Chondrocyte (in vitro differentiated cells): ENCODE results near the gene FMNL2. TPM values are rescaled to one million over a fixed set of nuclear protein-coding genes. Genes with fewer than 3 reads are reported as not detected.

Experiments
- DNase-seq: peaks from one replicate; pipeline ENCODE4 v3.0.0; 2021; ENCODE audit warnings: mixed read lengths, low spot score
- H3K27ac Mint-ChIP-seq: one replicate; pipeline ENCODE4 v1.8.0; 2021; ENCODE audit warnings: mild to moderate bottlenecking, moderate library complexity, mixed read lengths; ENCODE audit not compliant: unreplicated experiment
- H3K27me3 Mint-ChIP-seq: 2 replicates; pipeline ENCODE4 v1.8.0; 2021; ENCODE audit warnings: low read depth, mixed read lengths
- H3K36me3 Mint-ChIP-seq: 2 replicates; pipeline ENCODE4 v1.8.0; 2021; ENCODE audit warnings: low read depth, mixed read lengths
- H3K4me1 Mint-ChIP-seq: 2 replicates; pipeline ENCODE4 v1.8.0; 2021; ENCODE audit warnings: low read depth, mild to moderate bottlenecking, mixed read lengths
- H3K4me3 Mint-ChIP-seq: one replicate; pipeline ENCODE4 v1.8.0; 2021; ENCODE audit warnings: mild to moderate bottlenecking, moderate library complexity, mixed read lengths; ENCODE audit not compliant: unreplicated experiment
- H3K9me3 Mint-ChIP-seq: 2 replicates; pipeline ENCODE4 v1.8.0; 2021; ENCODE audit warnings: low read depth, mixed read lengths
- total RNA-seq: library from RNA; stranded (reverse); gene quantifications from 3 replicates; pipeline ENCODE4 v1.2.1, GENCODE V29; 2021
- TF ChIP-seq, protein P1 (sequence below): fragments of 200-600 bp; sonication (generic); IDR thresholded peaks from 2 replicates; pipeline ENCODE4 v1.5.0; 2021; ENCODE audit warnings: antibody characterized with exemption, mild to moderate bottlenecking, moderate library complexity

The FMNL2 gene
- total RNA-seq, 1 donor from 2014 or later: 33.9 TPM

DNA sequence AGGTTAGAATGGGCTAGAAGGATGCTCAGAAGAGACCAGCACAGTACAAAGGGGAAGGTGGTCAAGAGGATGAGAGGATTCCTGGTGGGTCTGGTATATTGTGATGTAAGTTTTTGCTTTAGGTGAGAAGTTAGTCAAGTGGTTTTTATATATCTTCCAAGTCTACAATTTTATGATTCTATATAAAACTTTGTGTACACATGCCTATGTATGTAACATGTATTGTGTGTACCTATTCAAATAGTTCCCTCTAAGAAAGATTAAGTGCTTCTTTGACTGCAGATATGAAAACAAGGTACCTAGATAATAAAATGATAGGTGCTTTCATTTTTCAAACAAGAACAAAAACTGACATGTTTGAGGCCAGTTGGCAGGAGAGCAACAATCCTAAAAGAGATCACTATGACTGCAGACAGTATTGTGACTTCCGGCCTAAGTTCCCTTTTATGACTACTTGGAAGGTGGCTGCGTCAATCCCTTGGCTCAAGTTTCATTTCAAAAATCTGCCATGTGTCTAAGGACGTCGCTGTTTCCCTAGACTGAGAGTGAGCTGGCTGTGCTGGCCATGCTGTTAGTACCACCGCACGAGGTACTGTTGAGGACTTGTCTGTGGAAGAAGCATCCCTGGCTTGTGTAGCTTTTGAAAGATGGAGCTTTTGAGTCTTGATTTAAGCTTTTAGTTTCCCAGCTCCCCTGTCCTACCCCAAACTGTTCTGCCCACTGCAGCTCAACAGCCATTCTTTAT, 259.2 kb downstream of the FMNL2 start:
- Mint-ChIP-seq H3K36me3 (peaks cover 7% of the 10 kb centered on the region), H3K9me3 (no peaks in the 10 kb centered on the region), H3K4me1 (peaks cover 14% of the 10 kb centered on the region), H3K27ac (no peak overlapping the region), H3K27me3 (no peaks in the 10 kb centered on the region), H3K4me3 (no peak overlapping the region)
- TF ChIP-seq, protein P1, sequence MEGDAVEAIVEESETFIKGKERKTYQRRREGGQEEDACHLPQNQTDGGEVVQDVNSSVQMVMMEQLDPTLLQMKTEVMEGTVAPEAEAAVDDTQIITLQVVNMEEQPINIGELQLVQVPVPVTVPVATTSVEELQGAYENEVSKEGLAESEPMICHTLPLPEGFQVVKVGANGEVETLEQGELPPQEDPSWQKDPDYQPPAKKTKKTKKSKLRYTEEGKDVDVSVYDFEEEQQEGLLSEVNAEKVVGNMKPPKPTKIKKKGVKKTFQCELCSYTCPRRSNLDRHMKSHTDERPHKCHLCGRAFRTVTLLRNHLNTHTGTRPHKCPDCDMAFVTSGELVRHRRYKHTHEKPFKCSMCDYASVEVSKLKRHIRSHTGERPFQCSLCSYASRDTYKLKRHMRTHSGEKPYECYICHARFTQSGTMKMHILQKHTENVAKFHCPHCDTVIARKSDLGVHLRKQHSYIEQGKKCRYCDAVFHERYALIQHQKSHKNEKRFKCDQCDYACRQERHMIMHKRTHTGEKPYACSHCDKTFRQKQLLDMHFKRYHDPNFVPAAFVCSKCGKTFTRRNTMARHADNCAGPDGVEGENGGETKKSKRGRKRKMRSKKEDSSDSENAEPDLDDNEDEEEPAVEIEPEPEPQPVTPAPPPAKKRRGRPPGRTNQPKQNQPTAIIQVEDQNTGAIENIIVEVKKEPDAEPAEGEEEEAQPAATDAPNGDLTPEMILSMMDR: no peak
- DNase-seq: no peak

DNA sequence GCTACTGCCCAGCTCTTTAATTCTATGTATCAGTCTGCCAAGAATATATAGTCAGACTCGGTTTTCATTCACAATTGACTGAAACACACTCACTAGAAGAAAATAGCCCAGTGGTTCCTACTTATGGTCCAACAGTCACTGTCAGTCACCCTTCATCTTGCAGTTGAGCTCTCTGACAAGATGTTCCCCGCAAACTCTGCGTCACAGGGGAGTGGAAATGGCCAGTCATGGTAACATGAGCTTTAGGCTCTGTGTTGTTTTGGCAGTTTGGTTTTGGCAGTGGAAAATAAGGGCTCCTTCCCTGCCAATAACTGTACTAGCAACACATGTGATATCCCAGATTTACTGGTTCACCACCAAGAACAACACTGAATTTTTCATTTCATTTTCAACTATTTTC, 259.8 kb downstream of the FMNL2 start:
- Mint-ChIP-seq H3K27me3 (no peaks in the 10 kb centered on the region), H3K4me3 (no peak overlapping the region), H3K4me1 (peaks cover 14% of the 10 kb centered on the region), H3K27ac (no peak overlapping the region), H3K36me3 (peaks cover 7% of the 10 kb centered on the region), H3K9me3 (no peaks in the 10 kb centered on the region)
- no peak for DNase-seq
- TF ChIP-seq, protein P1: no peak

DNA sequence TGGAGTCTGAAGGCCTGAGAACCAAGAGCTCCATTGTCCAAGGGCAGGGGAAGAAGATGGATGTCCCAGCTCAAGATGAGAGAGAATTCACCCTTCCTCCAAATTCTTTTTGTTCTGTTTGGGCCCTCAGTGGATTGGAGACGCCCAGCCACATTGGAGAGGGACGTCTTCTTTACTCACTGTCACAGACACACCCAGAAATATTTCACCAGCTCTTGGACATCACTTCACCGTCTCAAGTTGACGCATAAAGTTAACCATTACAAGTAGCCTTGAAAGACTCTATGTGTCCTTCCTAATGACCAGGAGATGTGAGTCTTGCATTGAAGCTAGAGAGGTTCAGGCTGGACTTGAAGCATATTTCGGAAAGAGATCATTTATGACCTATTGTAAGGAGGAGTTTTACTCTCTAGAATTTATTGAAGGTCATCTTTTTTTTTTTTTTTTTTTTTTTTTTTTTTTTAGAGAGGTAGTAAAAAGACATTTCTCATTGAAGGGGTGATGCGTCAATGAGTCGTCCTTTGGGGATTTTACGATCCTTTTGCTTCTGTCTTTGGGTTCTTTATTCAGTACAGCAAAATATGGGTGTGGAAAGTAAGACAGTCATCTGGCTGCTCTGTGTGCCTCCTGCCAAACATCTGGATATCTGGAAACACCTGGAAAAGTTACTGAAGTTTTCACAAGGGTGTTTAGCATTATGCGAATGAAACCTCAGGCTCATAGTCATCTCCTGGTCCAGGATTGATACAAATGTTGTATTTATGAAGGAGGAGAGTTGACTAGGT, 264.2 kb downstream of the FMNL2 start:
- no peak for DNase-seq
- Mint-ChIP-seq H3K4me1 (peaks cover 35% of the 10 kb centered on the region), H3K36me3 (peaks cover 3% of the 10 kb centered on the region), H3K27ac (no peak overlapping the region), H3K4me3 (no peak overlapping the region), H3K27me3 (no peaks in the 10 kb centered on the region), H3K9me3 (no peaks in the 10 kb centered on the region)
- TF ChIP-seq, protein P1: no peak

DNA sequence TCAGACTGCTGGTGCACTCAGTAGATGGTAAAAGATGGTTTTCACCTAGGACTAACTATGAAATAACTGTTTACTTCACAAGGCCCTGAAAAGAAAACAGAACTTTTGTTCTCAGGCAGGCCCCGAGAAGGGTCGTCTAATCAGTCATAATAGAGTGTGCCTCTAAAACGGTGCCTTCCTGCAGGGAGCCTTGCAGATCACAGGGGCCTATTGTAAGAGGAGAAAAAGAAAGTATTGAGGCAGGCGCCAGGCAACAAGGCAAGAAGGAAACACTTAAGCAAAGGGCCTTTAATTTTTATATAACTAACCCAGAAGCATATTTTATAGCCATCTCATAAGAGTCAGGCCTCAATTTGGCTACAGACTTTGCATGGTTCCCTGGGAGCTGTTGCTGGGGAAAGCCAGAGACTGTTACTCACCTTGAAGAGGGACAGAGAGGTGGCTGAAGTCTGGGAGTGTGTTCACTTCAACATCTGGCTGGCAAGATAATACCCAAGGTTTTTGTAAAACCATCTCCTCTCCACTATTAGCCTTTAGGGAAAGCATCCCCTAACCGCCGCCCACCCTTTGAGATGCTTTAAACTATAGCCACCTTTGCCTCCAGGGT, 265.2 kb downstream of the FMNL2 start:
- H3K9me3 Mint-ChIP-seq: no peaks in the 10 kb centered on the region
- H3K36me3 Mint-ChIP-seq: peaks cover 3% of the 10 kb centered on the region
- peak overlapping the region; percentile 42 for H3K27ac Mint-ChIP-seq
- no peaks in the 10 kb centered on the region for H3K27me3 Mint-ChIP-seq
- H3K4me1 Mint-ChIP-seq: peaks cover 26% of the 10 kb centered on the region
- DNase-seq: no peak
- no peak overlapping the region for H3K4me3 Mint-ChIP-seq
- TF ChIP-seq, protein P1: no peak

DNA sequence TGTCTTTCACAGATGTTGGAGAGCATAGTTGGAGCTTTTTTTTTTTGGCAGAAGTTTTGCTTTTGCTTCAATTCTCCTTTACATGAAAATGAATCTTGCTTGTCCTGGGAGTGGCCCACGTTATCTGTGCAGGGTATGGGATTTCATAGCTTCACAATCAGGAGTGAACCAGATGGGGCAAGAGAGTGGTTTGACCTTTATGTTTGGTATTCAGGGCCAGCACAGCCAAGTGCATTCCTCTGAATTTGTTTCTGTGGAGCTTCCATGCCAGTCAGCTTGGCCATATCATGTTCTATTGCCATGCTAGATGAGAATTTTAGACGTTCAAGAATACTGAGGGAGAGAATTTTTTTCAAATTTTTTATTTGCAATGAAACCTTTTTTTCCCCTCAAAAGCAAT, 265.7 kb downstream of the FMNL2 start:
- Mint-ChIP-seq H3K9me3 (no peaks in the 10 kb centered on the region), H3K4me1 (peaks cover 21% of the 10 kb centered on the region)
- TF ChIP-seq, protein P1: no peak

More for the DNA sequence above, 265.7 kb downstream of the FMNL2 start:
- DNase-seq: no peak
- Mint-ChIP-seq H3K4me3 (no peak overlapping the region), H3K36me3 (peaks cover 3% of the 10 kb centered on the region), H3K27me3 (no peaks in the 10 kb centered on the region), H3K27ac (peak overlapping the region; percentile 42)
